GM19099 (cell line): ENCODE results near the gene PVALEF.

ENCODE experiments used
- POLR2A ChIP-seq: IDR thresholded peaks from 3 replicates; pipeline ENCODE4 v1.6.1; 2011; ENCODE audit warnings: low read depth; ENCODE audit not compliant: insufficient read length; ENCODE audit errors: extremely low read depth

PVALEF gene

DNA sequence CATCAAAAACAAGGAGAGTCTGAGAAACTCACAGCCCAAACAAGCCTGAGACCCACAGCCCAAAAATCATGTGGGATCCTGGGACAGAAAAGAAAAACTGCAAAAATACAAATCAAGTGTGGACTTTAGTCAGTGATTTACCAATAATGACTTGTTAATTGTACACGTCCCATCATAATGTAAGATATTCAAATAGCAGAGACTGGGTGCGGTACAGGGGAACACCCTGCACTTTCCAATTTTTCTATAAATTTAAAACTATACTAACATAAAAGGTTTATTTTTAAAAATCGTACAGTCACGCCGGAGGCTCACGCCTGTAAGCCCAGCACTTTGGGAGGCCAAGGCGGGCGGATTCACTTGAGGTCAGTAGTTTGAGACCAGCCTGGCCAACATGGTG is 48.7 kb downstream of the PVALEF start:
- no peak for TF ChIP-seq POLR2A

DNA sequence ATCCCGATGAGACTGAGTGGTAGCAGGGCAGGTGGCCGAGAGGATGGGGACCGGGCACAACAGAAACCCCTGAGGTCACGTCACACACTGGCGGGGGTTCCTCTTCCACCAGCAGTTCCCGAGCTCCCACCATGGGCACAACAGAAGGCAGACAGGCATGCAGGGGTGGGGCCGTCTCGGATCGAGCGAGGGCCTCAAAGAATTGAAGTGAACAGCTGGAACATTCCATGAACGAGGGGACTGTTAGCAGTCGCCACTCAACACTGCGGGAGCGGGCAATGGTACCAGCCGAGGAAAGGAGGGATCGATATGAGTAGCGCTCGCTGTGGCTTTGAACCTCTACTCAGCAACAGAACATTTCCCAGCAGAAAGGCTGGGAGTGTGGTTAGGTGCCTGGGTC is 52.2 kb downstream of the PVALEF start:
- TF ChIP-seq POLR2A = no peak

DNA sequence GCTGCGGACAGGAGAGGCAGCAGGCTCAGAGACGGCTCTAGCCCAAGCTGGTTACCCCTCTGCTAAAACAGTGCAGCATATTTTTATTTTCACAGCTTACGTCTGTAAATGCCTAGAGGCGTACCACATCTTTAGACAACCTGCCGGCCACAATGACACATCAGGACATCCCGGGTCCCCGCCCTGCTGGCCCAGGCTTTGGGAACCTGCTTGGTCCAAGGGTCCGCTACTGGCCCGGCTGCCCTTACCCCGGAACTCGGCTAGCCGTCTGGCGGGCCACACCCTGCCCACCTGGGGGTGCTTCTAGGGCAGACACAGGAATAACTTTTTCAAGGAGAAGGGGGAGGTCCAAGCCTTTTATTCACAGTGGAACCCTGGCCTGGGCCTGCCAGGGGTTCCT is 53.2 kb downstream of the PVALEF start:
- no peak for TF ChIP-seq POLR2A

DNA sequence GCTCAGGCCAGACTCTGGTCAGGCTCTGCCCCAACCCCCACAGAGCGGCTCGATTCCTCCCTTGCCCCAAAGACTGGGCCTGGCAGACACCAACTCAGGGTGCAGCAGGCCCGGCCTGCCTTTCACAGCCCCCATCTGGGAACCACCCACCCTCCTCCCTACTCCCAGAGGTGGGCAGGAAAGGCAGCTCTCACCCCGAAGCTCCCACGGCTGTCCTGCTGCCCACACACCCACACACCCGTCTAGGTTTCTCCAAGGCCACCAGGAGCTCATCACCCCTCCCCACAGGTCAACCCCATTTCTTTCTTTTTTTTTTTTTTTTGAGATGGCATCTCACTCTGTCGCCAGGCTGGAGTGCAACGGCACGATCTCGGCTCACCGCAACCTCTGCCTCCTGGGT is 53.7 kb downstream of the PVALEF start:
- no peak for TF ChIP-seq POLR2A

DNA sequence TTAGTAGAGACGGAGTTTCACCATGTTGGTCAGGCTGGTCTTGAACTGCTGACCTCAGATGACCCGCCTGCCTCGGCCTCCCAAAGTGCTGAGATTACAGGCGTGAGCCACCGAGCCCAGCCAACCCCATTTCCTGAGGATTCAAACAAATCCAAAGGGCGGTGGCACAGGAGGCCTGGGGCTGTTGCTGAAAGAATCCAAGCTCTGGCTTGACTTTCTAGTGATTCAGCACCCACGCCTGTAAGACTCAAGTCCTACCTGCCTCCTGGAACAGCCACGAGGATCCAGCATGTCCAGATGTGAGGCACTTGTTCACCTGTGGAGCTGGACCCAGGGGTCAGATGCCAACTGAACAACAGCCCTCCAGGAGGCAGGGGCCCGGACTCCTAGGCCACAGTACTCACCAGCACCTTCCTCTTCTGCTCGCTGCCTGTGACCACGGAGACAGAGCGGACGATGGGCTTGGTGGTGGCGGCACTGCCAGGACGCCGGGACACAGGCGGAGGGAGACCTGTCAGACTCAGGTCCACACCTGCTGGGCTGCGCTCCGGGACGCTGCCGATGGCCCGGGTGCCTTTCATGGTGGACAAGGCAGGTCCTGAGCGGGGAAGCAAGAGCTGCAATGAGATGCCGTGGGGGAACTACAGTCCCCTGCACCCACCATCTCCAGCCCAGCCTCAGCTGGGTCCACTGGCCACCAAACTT is 54.3 kb downstream of the PVALEF start:
- no peak for TF ChIP-seq POLR2A

DNA sequence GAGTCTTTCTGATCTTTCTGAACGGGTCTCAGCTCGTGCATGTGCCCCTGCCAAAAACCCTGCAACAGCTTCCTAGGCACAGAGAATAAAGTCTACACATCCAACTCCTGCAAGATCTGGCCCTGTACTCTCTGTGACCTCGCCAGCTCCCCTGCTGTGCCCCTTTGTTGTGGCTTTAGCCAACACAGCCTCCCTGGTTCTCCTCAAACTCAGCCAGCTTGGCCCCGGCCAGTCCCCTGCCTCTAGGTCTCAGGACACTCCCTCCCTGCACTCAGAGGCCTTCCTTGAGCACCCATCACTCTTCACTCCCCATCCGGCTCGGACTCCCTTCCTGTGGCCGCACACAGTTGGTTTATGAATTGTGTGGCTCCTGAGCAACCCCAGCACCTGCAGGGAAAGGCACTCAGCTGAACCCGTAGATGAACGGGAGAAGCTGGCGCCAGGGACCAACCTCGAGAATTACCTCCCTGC is 56.1 kb downstream of the PVALEF start:
- TF ChIP-seq POLR2A = no peak

DNA sequence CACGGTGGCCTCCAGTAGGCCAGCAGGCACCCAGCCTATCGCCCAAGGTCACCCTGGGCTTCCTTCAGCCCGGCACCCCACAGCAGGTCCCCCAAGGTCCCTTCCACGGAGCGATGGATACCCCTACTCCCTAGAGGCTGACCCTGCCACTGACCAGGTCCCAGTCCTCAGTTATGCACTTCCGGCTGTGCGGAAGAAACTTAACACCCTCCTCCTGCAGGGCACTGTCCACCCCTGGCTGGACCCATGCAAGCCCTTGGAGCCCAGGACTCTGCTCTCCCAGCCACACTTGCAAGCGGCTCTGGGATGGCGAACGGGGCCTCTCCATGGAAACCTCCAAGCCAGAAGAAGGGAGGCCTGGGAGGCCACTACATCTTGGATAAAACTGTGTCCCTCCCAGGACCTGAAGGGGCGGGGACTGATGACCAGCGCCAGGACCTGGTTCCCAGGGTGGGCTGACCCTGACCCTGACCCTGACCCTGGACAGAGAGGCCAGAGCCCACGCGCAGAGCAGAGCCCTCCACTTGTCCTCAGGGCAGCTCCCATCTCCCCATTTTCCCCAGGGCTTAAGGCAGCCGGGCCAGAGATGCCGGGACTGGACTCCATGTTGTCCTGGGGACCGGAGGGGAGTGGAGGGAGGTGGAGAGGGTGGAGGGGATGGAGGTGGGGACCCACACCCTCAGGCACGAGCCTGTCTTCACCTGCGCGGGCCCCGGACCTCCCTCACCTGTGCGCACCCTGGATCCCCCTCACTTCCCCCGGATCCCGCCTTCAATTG is 56.7 kb downstream of the PVALEF start:
- no peak for TF ChIP-seq POLR2A

DNA sequence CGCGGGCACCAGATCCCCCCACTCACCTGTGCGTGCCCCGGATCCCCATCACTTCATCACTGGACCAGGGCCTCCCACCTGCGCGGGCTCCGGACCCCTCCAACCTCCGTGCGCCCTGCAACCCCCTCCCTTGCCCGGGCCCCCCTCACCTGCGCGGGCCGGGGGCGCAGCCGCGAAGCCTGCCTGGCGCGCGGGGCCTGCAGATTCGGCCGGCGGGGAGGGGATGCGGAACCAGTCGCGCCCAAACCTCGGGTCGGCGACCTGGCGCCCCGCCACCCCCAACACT is 57.3 kb downstream of the PVALEF start:
- TF ChIP-seq POLR2A = no peak

DNA sequence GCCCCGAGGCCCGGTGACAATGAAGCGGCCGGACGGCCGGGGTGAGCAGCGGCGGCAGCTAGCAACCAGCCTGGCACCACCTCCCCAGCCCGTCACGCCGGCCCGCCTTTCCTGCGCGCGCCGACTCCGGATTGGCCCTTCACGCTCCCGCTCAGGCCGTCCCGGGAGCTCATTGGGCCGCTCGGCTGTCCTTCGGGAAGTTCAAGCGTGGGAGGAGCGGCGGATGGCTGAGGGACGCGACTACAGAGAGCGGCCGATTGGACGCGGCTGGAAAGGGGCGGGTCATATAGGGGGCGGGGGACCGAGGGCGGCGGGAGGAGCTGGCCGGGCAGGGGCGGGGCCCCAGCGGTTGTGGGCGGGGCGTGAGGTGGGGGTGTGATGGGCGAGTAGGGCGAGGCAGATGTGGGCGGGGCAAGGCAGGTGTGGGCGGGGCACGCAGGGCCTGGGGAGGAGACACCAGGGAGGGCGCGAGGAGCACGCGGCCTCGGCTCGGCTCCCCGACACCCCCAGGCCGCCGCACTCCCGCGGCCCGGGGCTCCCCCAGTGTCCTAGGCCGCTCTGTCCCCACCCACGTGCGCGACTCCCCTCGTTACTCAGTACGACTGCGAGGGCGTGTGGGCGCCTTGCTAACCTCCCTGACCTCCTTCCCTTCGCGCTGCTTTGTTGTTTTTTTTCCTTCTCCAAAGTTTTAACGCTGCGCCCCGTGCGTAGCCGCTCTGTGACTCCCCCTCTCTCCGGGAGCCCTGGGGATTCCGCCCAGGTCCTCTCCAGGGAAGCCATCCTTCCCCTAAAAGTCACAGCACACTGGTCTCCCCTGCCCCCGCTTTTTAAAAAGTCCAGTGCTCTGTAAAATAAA is 57.8 kb downstream of the PVALEF start, which contains the start of gene CEP131:
CEP131 (minus strand) TSS at position 60 of the 856 bp plus-strand sequence. CDS start 2,909 bp downstream, outside the sequence.
- peak; percentile 60 for TF ChIP-seq POLR2A

DNA sequence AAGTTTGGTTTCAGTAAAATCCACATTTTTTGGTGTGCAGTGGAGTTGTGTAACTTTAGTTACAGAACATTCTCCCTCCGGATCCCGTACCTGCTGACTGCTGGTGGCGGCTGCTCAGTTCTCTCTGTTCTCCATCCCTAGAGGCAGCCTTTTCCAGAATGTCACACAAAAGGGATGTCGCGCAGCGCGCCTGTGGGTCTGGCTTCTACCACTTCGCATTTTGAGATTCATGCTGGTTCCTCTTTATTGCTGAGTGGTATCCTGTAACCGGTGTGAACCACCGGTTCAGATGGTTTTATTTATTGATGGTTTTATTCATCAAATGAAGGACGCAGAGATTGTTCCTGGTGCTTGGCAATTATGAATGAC is 58.4 kb downstream of the PVALEF start:
- TF ChIP-seq POLR2A = no peak

DNA sequence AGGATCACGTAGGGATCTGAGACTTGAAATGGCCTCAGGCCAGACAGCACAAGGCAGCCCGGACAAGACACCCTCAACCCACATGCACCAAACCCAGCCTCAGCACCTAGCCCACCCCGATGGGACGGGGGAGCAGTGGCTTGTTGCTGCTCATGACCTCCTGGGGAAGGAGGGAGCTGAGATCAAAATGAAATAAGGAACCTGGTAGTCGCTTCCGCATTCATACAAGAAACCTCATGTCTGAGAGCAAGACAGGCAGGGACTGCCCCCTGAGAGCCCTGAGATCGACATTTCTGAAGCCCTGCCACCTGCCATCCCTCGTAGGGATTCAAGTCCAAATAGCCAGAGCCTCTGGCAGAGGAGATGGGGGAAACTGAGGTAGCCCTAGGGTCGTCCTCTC is 63.1 kb downstream of the PVALEF start:
- TF ChIP-seq POLR2A = no peak

DNA sequence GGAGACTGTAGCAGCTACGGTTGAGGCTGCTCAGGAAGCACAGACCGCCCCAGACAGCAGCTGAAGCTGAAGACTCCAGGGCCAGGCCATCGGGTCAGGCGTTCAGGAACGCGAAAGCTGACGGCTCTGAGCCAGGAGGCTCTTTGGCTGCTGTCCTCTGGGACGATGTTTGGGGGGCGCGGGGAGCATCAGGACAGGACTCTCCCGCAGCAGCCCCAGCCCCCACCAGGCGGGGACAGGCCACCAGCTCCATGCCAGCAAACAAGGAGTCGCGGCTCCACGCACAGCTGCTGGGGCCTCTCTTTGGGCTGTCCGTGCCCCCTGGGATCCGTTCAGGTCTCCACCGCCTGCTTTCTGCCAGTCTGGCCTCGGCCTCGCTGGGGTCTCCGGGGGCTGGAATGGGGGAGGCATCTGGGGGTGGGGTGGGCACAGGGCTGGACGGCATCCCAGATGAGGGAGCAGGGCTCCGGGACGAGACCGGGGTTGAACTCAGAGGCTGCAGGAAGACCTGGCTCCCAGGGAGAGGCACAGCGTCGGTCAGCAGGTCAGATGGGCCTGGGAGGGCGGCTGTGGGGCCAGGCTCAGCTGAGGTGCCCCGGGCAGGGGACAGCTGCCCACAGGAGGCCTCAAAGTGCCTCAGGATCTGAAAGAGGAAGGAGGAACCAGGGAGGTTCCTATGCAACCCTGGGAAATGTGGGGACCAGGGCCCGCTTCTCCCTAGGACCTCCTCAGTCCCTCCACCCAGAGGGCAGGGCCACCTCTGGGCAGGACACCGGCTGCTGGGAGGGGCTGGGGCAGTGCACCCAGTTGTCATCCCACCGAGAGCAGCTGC is 63.7 kb downstream of the PVALEF start:
- no peak for TF ChIP-seq POLR2A

DNA sequence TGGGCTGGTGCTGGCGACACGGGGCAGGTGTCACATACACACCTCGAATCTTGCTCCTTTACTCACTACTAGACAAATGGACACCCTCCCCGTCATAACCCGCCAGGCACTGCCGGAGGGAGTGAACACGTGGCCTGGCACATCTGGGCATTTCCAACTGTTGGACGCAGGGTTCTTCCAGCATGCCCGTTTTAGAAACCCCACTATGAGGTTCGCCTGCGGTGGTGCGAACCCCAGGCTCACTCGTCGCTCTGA is 64.3 kb downstream of the PVALEF start:
- TF ChIP-seq POLR2A = no peak

DNA sequence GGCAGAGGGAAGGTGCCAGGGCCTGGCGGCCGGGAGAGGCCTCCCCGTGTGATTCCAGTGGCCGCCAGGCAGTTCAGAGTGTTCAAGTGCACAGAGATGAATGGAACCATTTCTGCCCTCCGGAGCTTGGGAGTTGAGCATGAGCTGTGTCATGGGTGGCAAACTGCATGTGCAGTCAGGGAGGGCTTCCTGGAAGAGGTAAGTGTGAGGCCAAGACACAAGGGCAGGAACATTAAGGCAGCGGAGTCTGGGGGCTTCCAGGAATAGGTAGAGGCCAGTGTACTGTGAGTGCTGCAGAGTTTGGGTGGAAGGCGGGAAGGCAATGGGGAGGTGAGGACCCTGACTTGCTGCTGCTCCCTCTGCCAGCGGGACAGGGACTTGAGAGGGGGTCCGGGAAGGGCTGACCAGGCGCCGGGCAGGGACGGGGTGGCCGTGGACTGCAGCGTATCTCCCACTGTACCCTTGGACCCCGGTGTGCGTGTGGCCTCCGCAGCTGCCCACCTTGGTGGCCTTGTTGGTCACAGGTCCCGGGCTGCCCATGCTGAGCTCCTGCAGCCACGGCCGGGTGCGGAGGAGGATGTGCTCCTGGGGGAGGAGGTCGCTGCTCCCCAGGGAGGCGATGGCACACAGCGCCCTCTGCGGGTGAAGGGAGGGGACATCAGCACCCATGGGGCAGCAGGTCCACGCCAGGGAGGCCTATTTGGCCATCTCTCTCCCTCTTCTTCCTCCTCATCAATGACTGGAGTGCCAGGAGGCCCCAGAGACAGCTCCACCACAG is 64.9 kb downstream of the PVALEF start:
- no peak for TF ChIP-seq POLR2A
